HepG2 (cell line): ENCODE data around the gene MAP3K21. TPM values are rescaled to one million over a fixed set of nuclear protein-coding genes. Genes with fewer than 3 reads are reported as not detected.

Experiments
- ATAC-seq: fragments of 200-7000 bp; cut with Tn5 transposase; 3 replicates; pipeline ENCODE4 v1.9.1; 2020; ENCODE audit warnings: mild to moderate bottlenecking, moderate library complexity
- BruUV-seq: library from RNA; stranded (reverse); fragments of 400-500 nt; replicated peaks from 2 replicates; lab custom pipeline; 2021; lab: Mats Ljungman, UMichigan
- CTCF ChIA-PET: fragments of 300-600 bp; formaldehyde crosslinking; extraction: SDS; loops from one replicate; lab custom pipeline; 2021; ENCODE audit warnings: low total read pairs, inconsistent platforms, low intra/inter-chr PET ratio; lab: Yijun Ruan, JAX
- POLR2A ChIA-PET: fragments of 350-600 bp; sonication (Branson Sonifier 250); formaldehyde crosslinking; loops from one replicate; lab custom pipeline; 2020; ENCODE audit warnings: antibody characterized with exemption, inconsistent platforms; lab: Yijun Ruan, JAX
- DNase-seq: peaks from one replicate; pipeline ENCODE4 v3.0.0-alpha.2; 2015; ENCODE audit warnings: low spot score
- FAIRE-seq: peaks from 3 replicates; lab custom pipeline; 2011; peaks lifted over from hg19 to GRCh38; lab: Jason Lieb, UNC
- H2AFZ ChIP-seq: one replicate; pipeline ENCODE4 v1.6.1; 2011; ENCODE audit warnings: low read length, inconsistent platforms
- H3K27ac ChIP-seq: fragments of 300-600 bp; 3 replicates; pipeline ENCODE4 v1.8.0; 2011; ENCODE audit warnings: mixed run types, mild to moderate bottlenecking, mixed read lengths, low read length, inconsistent platforms; ENCODE audit not compliant: insufficient read depth; ENCODE audit errors: extremely low read length
- H3K27me3 ChIP-seq, 2 experiments: fragments of 200-600 bp in 1 of 2; 2 replicates in 1 of 2; 3 replicates in 1 of 2; pipeline versions ENCODE4 v1.6.0 to v1.8.0; 2011; ENCODE audit warnings: low read length in 2 of 2, mild to moderate bottlenecking in 2 of 2, moderate library complexity in 2 of 2, inconsistent platforms in 1 of 2; ENCODE audit not compliant: insufficient read depth in 2 of 2, control insufficient read depth in 1 of 2
- H3K36me3 ChIP-seq, 2 experiments: fragments of 200-600 bp in 1 of 2; replicated peaks in 1 of 2; 2 replicates in 1 of 2; 3 replicates in 1 of 2; pipeline versions ENCODE4 v1.5.1 to v1.8.0; 2011; ENCODE audit warnings: low read length in 2 of 2, inconsistent platforms in 1 of 2; ENCODE audit not compliant: insufficient read depth in 2 of 2, control insufficient read depth in 1 of 2
- H3K4me1 ChIP-seq: 2 replicates; pipeline ENCODE4 v1.5.1; 2012; ENCODE audit warnings: low read length, inconsistent platforms; ENCODE audit not compliant: insufficient read depth
- H3K4me2 ChIP-seq: 2 replicates; pipeline ENCODE4 v1.6.0; 2011; ENCODE audit warnings: low read depth, low read length, inconsistent platforms
- H3K4me3 ChIP-seq, 3 experiments: fragments of 200-600 bp in 1 of 3; sonication (generic), shearing (Covaris generic) in 1 of 3; replicated peaks in 1 of 3; 2 replicates each; pipeline ENCODE4 v1.5.1; 2011 to 2016; ENCODE audit warnings: low read length in 3 of 3, inconsistent platforms in 2 of 3, low read depth in 2 of 3, mild to moderate bottlenecking in 2 of 3, control low read depth in 1 of 3, mixed read lengths in 1 of 3; ENCODE audit not compliant: insufficient read depth in 1 of 3
- H3K79me2 ChIP-seq: one replicate; pipeline ENCODE4 v1.6.1; 2011; ENCODE audit warnings: low read length, inconsistent platforms; ENCODE audit not compliant: insufficient read depth
- H3K9ac ChIP-seq: 2 replicates; pipeline ENCODE4 v1.6.0; 2011; ENCODE audit warnings: mild to moderate bottlenecking, low read depth, low read length, inconsistent platforms; ENCODE audit not compliant: insufficient read depth
- H3K9me3 ChIP-seq: 2 replicates; pipeline ENCODE4 v1.5.1; 2012; ENCODE audit warnings: mild to moderate bottlenecking, low read length
- H4K20me1 ChIP-seq: 2 replicates; pipeline ENCODE4 v1.6.0; 2011; ENCODE audit warnings: inconsistent platforms, mild to moderate bottlenecking, low read length, moderate library complexity; ENCODE audit not compliant: insufficient read depth
- GABPB1 ChIP-seq: IDR thresholded peaks from 2 replicates; pipeline ENCODE4 v1.6.1; 2016; ENCODE audit warnings: mild to moderate bottlenecking, missing genetic modification reagents, moderate library complexity, missing compliant biosample characterization
- GMEB1 ChIP-seq: sonication (generic); formaldehyde crosslinking; IDR thresholded peaks from 2 replicates; pipeline ENCODE4 v1.5.1; 2020; ENCODE audit warnings: missing genetic modification reagents, mild to moderate bottlenecking, borderline replicate concordance
- MAFF ChIP-seq: IDR thresholded peaks from 2 replicates; pipeline ENCODE4 v1.6.1; 2011; ENCODE audit warnings: low read depth, low read length, improper control_type of control experiment
- MAFK ChIP-seq, 2 experiments: IDR thresholded peaks in 1 of 2; conservative IDR thresholded peaks in 1 of 2; 2 replicates each; pipeline ENCODE4 v1.6.1; 2011; ENCODE audit warnings: improper control_type of control experiment in 2 of 2, low read length in 2 of 2
- ZNF83 ChIP-seq: sonication (generic); formaldehyde crosslinking; IDR thresholded peaks from 2 replicates; pipeline ENCODE4 v1.4.0; 2020; ENCODE audit warnings: missing genetic modification reagents, mild to moderate bottlenecking, borderline replicate concordance
- WGBS: methylation state at CpG from one replicate; pipeline ENCODE4 v1.1.6; 2017; ENCODE audit warnings: low lambda C conversion rate; 5-methylcytosine and 5-hydroxymethylcytosine counted together
- in situ Hi-C: cut with HindIII; loops from 2 replicates; pipeline ENCODE4 v1.10.0; 2017; ENCODE audit warnings: low pct_unique_long_range_greater_than_20kb; ENCODE audit not compliant: extremely low pct_ligation_motif_present
- intact Hi-C: fragments of 100-400 bp; cut with micrococcal nuclease; formaldehyde crosslinking; loops from one replicate; pipeline ENCODE4 v1.10.0; 2022; ENCODE audit not compliant: unreplicated experiment
- polyA plus RNA-seq, 8 experiments: library from polyadenylated mRNA; depleted of rRNA in 3 of 8; stranded (reverse) in 7 of 8; unstranded in 1 of 8; fragments of >200 nt; fragmentation: Illumina TruSeq in 4 of 8; extraction: Trizol in 4 of 8; gene quantifications; 2 replicates each; pipeline versions ENCODE4 v1.2.1 to v1.2.3, GENCODE V29; 2011 to 2016; ENCODE audit warnings: low read depth in 4 of 8, missing spikeins in 1 of 8, mixed read lengths in 1 of 8; ENCODE audit not compliant: insufficient read depth in 1 of 8
- total RNA-seq, 5 experiments: library from RNA; depleted of rRNA; stranded (reverse); fragments of >200 nt; fragmentation: Illumina TruSeq; extraction: Trizol; gene quantifications; 2 replicates each; pipeline ENCODE4 v1.2.3, GENCODE V29; 2016; ENCODE audit warnings: low read depth in 1 of 5

MAP3K21 gene
- total and polyA plus RNA-seq, 2 of the 13 experiments (the other 11 are each of a cell fraction or from before 2014, with no cell fraction given), result not detected

DNA sequence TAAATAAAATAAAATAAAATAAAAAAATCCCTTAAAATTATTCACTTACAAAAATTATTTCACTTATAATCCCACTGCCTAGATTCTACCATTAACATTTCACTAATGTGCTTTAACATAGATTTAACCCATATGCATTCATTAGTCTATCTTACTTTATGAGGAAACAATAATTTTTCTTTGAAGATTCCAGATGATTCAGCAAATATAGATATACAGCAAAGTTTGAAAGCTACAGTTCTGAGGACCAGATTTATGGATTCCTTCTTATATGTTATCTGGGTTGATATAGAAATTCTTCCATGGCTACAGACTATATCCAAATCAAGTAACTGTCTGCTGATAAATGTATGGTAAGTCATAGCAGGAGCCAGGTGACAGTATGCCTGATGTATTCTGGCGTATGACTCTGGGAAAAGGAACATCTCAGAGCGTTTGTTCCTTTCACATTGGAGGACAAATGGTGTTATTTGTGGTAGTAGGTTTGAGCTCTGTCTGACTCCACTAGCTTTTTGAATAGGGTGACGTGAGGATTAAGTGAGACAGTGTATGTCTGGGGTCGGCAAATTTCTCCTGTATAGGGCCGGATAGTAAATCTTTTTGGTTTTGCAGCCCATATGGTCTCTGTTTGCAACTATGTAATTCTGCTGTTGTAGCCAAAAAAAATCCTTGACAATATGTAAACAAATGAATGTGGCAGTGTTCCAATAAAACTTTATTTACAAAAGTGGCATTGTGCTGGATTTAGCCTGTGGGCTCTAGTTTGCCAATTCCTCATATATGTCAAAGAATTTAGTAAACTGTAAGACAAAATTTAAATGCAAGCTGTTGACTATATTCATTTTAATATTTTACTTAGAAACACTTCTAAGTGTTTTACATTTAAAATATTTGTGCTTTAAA is 9.3 kb downstream of the MAP3K21 start:
- Histone ChIP-seq H3K4me3 (no peak overlapping the region), H2AFZ (no peak overlapping the region), H3K36me3 (no peaks in the 10 kb centered on the region), H3K9ac (no peak overlapping the region), H3K27me3 (no peaks in the 10 kb centered on the region), H3K4me2 (no peak overlapping the region)
- no peak for ATAC-seq
- no TSS peak for BruUV-seq
- ChIA-PET CTCF (no interaction called here), POLR2A (no interaction called here)
- TF ChIP-seq GMEB1, result no peak
- TF ChIP-seq GABPB1 (CRISPR knock-in tag), result no peak
- peak; percentile 22; the same call in 1 of the 2 replicates for TF ChIP-seq MAFF
- TF ChIP-seq MAFK (conservative IDR thresholded peaks at IDR 0.05 in 1 of 2, IDR thresholded peaks at IDR 0.05 in 1 of 2; ENCODE audit: low read length in 2 of 2), result peak; percentile 47 to 51
- TF ChIP-seq ZNF83 (CRISPR knock-in tag), result no peak
- TF ChIP-seq, all 625 proteins: peak for 2
- FAIRE-seq (no peak), DNase-seq (no peak)
- Histone ChIP-seq H3K4me1 (no peaks in the 10 kb centered on the region), H3K27ac (no peak overlapping the region), H3K9me3 (no peaks in the 10 kb centered on the region), H4K20me1 (no peaks in the 10 kb centered on the region), H3K79me2 (no peaks in the 10 kb centered on the region)
- in situ Hi-C loops (no loop called here), intact Hi-C loops (no loop called here)
- WGBS, result 14% methylated on average over 5 of the region's 5 CpGs
